Gastroesophageal sphincter (tissue), 3 donors: ENCODE data around the gene ADGRD2.

ENCODE experiments used
- POLR2A ChIP-seq, 2 donors: fragments of 450-650 bp; IDR thresholded peaks; one replicate each; pipeline ENCODE4 v1.6.1; 2017; ENCODE audit warnings: antibody characterized with exemption in 2 of 2, mild to moderate bottlenecking in 2 of 2, moderate library complexity in 1 of 2
- TF ChIP-seq, protein P1 (sequence below), 4 experiments: fragments of 200-600 bp in 2 of 4; fragments of 450-650 bp in 2 of 4; sonication (generic) in 1 of 4; IDR thresholded peaks; one replicate each; pipeline ENCODE4 v1.5.1; 2017 to 2019; ENCODE audit warnings: antibody characterized with exemption in 4 of 4, mild to moderate bottlenecking in 2 of 4, moderate library complexity in 2 of 4

DNA sequence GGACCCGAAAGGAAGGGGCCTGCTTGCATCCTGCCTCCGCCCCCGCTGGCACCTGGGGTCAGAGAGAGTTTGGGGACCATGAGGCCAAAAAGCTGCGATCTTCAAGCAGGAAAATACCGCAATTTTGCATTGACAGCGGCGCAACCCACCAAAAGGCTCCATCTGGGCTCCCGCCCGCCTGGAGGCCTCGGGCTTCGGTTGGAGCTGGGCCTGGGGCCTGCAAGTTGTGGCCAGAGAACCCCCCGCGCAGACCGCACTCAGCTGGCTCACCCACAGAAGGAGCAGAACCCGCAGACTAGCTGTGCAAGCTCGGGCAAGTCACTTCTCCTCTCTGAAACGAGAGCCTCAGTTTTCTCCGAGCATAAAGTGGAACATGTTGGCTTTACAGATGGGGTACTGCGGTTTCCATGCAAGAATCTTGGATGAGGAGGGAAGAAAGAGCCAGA, 55.7 kb downstream of the ADGRD2 start:
- TF ChIP-seq, protein P1, sequence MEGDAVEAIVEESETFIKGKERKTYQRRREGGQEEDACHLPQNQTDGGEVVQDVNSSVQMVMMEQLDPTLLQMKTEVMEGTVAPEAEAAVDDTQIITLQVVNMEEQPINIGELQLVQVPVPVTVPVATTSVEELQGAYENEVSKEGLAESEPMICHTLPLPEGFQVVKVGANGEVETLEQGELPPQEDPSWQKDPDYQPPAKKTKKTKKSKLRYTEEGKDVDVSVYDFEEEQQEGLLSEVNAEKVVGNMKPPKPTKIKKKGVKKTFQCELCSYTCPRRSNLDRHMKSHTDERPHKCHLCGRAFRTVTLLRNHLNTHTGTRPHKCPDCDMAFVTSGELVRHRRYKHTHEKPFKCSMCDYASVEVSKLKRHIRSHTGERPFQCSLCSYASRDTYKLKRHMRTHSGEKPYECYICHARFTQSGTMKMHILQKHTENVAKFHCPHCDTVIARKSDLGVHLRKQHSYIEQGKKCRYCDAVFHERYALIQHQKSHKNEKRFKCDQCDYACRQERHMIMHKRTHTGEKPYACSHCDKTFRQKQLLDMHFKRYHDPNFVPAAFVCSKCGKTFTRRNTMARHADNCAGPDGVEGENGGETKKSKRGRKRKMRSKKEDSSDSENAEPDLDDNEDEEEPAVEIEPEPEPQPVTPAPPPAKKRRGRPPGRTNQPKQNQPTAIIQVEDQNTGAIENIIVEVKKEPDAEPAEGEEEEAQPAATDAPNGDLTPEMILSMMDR (IDR thresholded peaks at IDR 0.05): no peak
- no peak for TF ChIP-seq POLR2A (IDR thresholded peaks at IDR 0.05)
